Lung (tissue), 12 donors: ENCODE measurements around the gene TOM1L1. TPM values are rescaled to one million over a fixed set of nuclear protein-coding genes. Genes with fewer than 3 reads are reported as not detected.

ENCODE experiments used
- ATAC-seq: fragments of 200-7000 bp; cut with Tn5 transposase; one replicate; pipeline ENCODE4 v1.9.1; 2020; ENCODE audit warnings: moderate number of reproducible peaks; ENCODE audit not compliant: insufficient read depth, low FRiP score
- DNase-seq, 3 donors: peaks; one replicate each; pipeline ENCODE4 v3.0.0-alpha.2; 2013 to 2017
- H3K27ac ChIP-seq, 2 donors: one replicate each; pipeline ENCODE4 v1.5.1; 2013; ENCODE audit warnings: mild to moderate bottlenecking in 2 of 2, moderate library complexity in 2 of 2, control low read depth in 1 of 2, inconsistent platforms in 1 of 2, low read depth in 1 of 2, low read length in 1 of 2
- H3K27me3 ChIP-seq, 3 donors: one replicate each; pipeline ENCODE4 v1.5.1; 2013; ENCODE audit warnings: low read length in 2 of 3; ENCODE audit not compliant: control insufficient read depth in 3 of 3, insufficient read depth in 3 of 3
- H3K36me3 ChIP-seq, 4 donors: one replicate each; pipeline ENCODE4 v1.5.1; 2013; ENCODE audit warnings: low read length in 4 of 4, mild to moderate bottlenecking in 1 of 4, moderate library complexity in 1 of 4; ENCODE audit not compliant: control insufficient read depth in 4 of 4, insufficient read depth in 4 of 4
- H3K4me1 ChIP-seq, 5 donors: one replicate each; pipeline ENCODE4 v1.5.1; 2013; ENCODE audit warnings: low read length in 5 of 5, mild to moderate bottlenecking in 2 of 5, moderate library complexity in 1 of 5; ENCODE audit not compliant: control insufficient read depth in 5 of 5, insufficient read depth in 5 of 5
- H3K4me3 ChIP-seq: one replicate; pipeline ENCODE4 v1.5.1; 2013; ENCODE audit warnings: mild to moderate bottlenecking, control low read depth, moderate library complexity
- H3K9ac ChIP-seq, 2 donors: one replicate each; pipeline ENCODE4 v1.5.1; 2013; ENCODE audit warnings: low read length in 2 of 2, control low read depth in 1 of 2; ENCODE audit not compliant: insufficient read depth in 1 of 2
- H3K9me3 ChIP-seq, 4 donors: one replicate each; pipeline ENCODE4 v1.5.1; 2013; ENCODE audit warnings: low read length in 3 of 4, mild to moderate bottlenecking in 1 of 4, moderate library complexity in 1 of 4; ENCODE audit not compliant: control insufficient read depth in 4 of 4, insufficient read depth in 3 of 4
- WGBS, 2 donors: extraction: QIAGEN DNeasy Blood & Tissue Kit; methylation state at CpG; one replicate each; pipeline ENCODE4 v1.1.7; 2013; 5-methylcytosine and 5-hydroxymethylcytosine counted together
- polyA plus RNA-seq, 2 donors: library from polyadenylated mRNA; stranded (reverse); fragments of 200-250 nt; gene quantifications; one replicate each; pipeline ENCODE4 v1.2.1, GENCODE V29; 2013
- total RNA-seq, 2 donors: library from RNA; depleted of rRNA in 1 of 2; stranded (reverse); fragments of >200 nt in 1 of 2; gene quantifications; one replicate each; pipeline ENCODE4 v1.2.1, GENCODE V29; 2014 to 2021
- TF ChIP-seq, protein P1 (sequence below): IDR thresholded peaks from 2 replicates; pipeline ENCODE4 v1.5.1; 2012; ENCODE audit warnings: mild to moderate bottlenecking; ENCODE audit errors: control extremely low read depth, extremely low read depth
- donor health status: control.
- donor health status: control.
- donor health status: Bipolar disorder and iron deficiency.
- donor health status: healthy.
- donor health status: DM: yes; HTN: yes; CAD: no.

Gene TOM1L1
- total and polyA plus RNA-seq, 4 donors, result 12.2 to 39.1 (median 28.1) TPM

DNA sequence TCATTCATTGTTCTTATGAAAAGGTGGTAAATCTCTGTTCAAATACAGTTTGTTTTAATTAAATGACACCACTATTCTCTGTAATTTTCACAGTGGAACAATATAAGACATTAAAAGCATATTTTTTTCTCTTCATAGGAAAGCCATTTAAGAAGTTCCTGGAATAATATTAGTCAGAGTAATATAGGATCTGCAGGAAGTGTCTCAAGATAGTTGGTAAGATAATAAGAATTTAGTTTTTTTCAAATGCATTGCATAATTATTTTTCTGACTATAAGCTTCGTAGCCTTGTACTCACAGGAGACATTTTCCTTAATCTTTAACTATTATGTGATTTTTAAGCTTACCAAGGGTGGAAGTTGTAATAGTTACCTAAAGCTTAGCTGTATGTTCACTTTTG lies 84.8 kb downstream of the TOM1L1 start:
- Histone ChIP-seq H3K27ac (no peak overlapping the region), H3K4me1 (peaks cover 0 to 9% (median 0%) of the 10 kb centered on the region in 5 donors), H3K9ac (no peak overlapping the region), H3K9me3 (peaks cover 0 to 5% (median 2%) of the 10 kb centered on the region in 4 donors), H3K4me3 (no peak overlapping the region), H3K36me3 (peaks cover 0 to 4% (median 3%) of the 10 kb centered on the region in 4 donors), H3K27me3 (no peaks in the 10 kb centered on the region)
- ATAC-seq (no peak), DNase-seq (no peak)
- 39 to 84% methylated on average over 1 of the region's 1 CpG for WGBS, 2 donors
- TF ChIP-seq, protein P1, sequence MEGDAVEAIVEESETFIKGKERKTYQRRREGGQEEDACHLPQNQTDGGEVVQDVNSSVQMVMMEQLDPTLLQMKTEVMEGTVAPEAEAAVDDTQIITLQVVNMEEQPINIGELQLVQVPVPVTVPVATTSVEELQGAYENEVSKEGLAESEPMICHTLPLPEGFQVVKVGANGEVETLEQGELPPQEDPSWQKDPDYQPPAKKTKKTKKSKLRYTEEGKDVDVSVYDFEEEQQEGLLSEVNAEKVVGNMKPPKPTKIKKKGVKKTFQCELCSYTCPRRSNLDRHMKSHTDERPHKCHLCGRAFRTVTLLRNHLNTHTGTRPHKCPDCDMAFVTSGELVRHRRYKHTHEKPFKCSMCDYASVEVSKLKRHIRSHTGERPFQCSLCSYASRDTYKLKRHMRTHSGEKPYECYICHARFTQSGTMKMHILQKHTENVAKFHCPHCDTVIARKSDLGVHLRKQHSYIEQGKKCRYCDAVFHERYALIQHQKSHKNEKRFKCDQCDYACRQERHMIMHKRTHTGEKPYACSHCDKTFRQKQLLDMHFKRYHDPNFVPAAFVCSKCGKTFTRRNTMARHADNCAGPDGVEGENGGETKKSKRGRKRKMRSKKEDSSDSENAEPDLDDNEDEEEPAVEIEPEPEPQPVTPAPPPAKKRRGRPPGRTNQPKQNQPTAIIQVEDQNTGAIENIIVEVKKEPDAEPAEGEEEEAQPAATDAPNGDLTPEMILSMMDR, result no peak

DNA sequence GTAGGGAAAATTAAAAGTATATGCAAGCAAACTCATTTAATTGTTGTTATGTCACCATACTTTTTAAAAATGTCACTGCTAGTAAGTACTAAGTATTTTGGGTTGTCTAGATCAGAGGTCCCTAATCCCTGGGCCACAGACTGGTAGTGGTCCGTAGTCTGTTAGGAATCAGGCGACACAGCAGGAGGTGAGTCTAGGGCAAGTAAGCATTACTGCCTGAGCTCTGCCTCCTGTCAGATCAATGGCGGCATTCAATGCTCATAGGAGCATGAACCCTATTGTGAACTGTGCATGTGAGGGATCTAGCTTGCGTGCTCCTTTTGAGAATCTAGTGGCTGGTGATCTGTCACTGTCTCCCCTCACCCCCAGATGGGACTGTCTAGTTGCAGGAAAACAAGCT lies 89.5 kb downstream of the TOM1L1 start:
- no peaks in the 10 kb centered on the region for H3K27me3 ChIP-seq
- WGBS, 2 donors, result 94 to 96% methylated on average over 4 of the region's 4 CpGs
- H3K36me3 ChIP-seq, result peaks cover 3 to 5% (median 4%) of the 10 kb centered on the region in 4 donors
- ATAC-seq (no peak), DNase-seq (no peak)
- peaks cover 0 to 9% (median 0%) of the 10 kb centered on the region in 5 donors for H3K4me1 ChIP-seq
- H3K9ac ChIP-seq, result no peak overlapping the region
- TF ChIP-seq, protein P1, result no peak
- H3K27ac ChIP-seq, result no peak overlapping the region
- H3K4me3 ChIP-seq, result no peak overlapping the region
- no peaks in the 10 kb centered on the region for H3K9me3 ChIP-seq

DNA sequence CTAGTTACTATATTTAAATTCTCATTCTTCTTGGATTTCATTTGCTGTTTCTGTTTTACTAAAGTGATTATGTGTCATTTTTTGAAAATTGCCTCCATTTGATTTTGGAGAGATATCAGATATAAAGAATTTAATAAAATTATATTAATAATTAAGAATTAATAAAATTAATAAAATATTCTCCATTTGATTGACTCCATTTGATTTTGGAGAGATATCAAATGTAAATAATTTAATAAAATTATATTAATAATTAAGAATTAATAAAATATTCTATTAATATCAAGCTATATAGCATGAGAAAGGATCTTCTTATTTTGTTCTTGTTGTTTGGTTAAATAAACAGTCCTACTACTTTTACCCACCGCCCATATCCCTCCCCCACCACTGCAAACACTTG lies 90.9 kb downstream of the TOM1L1 start:
- Histone ChIP-seq H3K36me3 (peaks cover 2 to 14% (median 4%) of the 10 kb centered on the region in 4 donors), H3K27ac (no peak overlapping the region), H3K9me3 (no peaks in the 10 kb centered on the region), H3K4me3 (no peak overlapping the region), H3K9ac (no peak overlapping the region), H3K4me1 (no peaks in the 10 kb centered on the region), H3K27me3 (no peaks in the 10 kb centered on the region)
- TF ChIP-seq, protein P1, result no peak
- 96 to 98% methylated on average over 1 of the region's 1 CpG for WGBS, 2 donors
- no peak for DNase-seq
- no peak for ATAC-seq
